Smooth muscle cell (in vitro differentiated cells): Measurements from ENCODE around the gene GSAP. TPM values are rescaled to one million over a fixed set of nuclear protein-coding genes. Genes with fewer than 3 reads are reported as not detected.

Experiments
- DNase-seq: peaks from one replicate; lab custom pipeline; 2025; ENCODE audit not compliant: unreplicated experiment; lab: John Stamatoyannopoulos, UW
- H2AFZ ChIP-seq: fragments of 200-600 bp; sonication (generic); 2 replicates; pipeline ENCODE4 v1.6.0; 2016; ENCODE audit warnings: antibody characterized with exemption, low read depth, mild to moderate bottlenecking
- H3F3A ChIP-seq: fragments of 200-600 bp; sonication (generic); 2 replicates; pipeline ENCODE4 v1.6.0; 2017; ENCODE audit warnings: antibody characterized with exemption, low read depth
- H3K27ac ChIP-seq: fragments of 200-600 bp; sonication (generic); 2 replicates; pipeline ENCODE4 v1.5.1; 2016; ENCODE audit warnings: low read depth, mild to moderate bottlenecking
- H3K27me3 ChIP-seq: fragments of 200-600 bp; sonication (generic); 2 replicates; pipeline ENCODE4 v1.6.1; 2016; ENCODE audit warnings: low read depth, mild to moderate bottlenecking
- H3K36me3 ChIP-seq: fragments of 200-600 bp; sonication (generic); 2 replicates; pipeline ENCODE4 v1.5.1; 2016; ENCODE audit warnings: low read depth
- H3K4me1 ChIP-seq: fragments of 200-600 bp; sonication (generic); 2 replicates; pipeline ENCODE4 v1.5.1; 2016; ENCODE audit warnings: low read depth
- H3K4me2 ChIP-seq: fragments of 200-600 bp; sonication (generic); 2 replicates; pipeline ENCODE4 v1.6.0; 2016; ENCODE audit warnings: mild to moderate bottlenecking
- H3K4me3 ChIP-seq: fragments of 200-600 bp; sonication (generic); 2 replicates; pipeline ENCODE4 v1.5.1; 2016; ENCODE audit warnings: mild to moderate bottlenecking
- H3K79me2 ChIP-seq: fragments of 200-600 bp; sonication (generic); 2 replicates; pipeline ENCODE4 v1.6.0; 2016; ENCODE audit warnings: low read depth, mild to moderate bottlenecking
- H3K9ac ChIP-seq: fragments of 200-600 bp; sonication (generic); 2 replicates; pipeline ENCODE4 v1.6.0; 2016; ENCODE audit warnings: low read depth
- H3K9me3 ChIP-seq: fragments of 200-600 bp; sonication (generic); replicated peaks from 2 replicates; pipeline ENCODE4 v1.5.1; 2016; ENCODE audit warnings: low read depth
- H4K20me1 ChIP-seq: fragments of 200-600 bp; sonication (generic); 2 replicates; pipeline ENCODE4 v1.6.0; 2016; ENCODE audit warnings: low read depth
- CTCF ChIP-seq: fragments of 200-600 bp; sonication (generic); IDR thresholded peaks from 2 replicates; pipeline ENCODE4 v1.5.1; 2017; ENCODE audit warnings: borderline replicate concordance, mild to moderate bottlenecking, antibody characterized with exemption; ENCODE audit not compliant: insufficient read depth, poor library complexity, severe bottlenecking
- whole genome bisulfite sequencing: methylation state at CpG from one replicate; pipeline ENCODE4 v1.1.7; 2016; ENCODE audit warnings: low lambda C conversion rate; 5-methylcytosine and 5-hydroxymethylcytosine counted together
- polyA plus RNA-seq: library from polyadenylated mRNA; unstranded; fragments of >200 nt; fragmentation: Nextera tagmentation; extraction: Ambion mirVana; gene quantifications from 2 replicates; pipeline ENCODE4 v1.2.1, GENCODE V29; 2016
- total RNA-seq: library from RNA; depleted of rRNA; stranded (reverse); fragments of >200 nt; gene quantifications from 2 replicates; pipeline ENCODE4 v1.2.3, GENCODE V29; 2014

Gene GSAP
- total and polyA plus RNA-seq, 2 experiments from 2014 or later: 0.45 to 0.94 TPM

GRCh38 chr7:77401002-77401401 lies 15.1 kb downstream of the GSAP start:
- no peak for DNase-seq
- no peaks in the 10 kb centered on the region for H3K4me1 ChIP-seq
- no peak overlapping the region for H2AFZ ChIP-seq
- no peaks in the 10 kb centered on the region for H3K79me2 ChIP-seq
- no peak overlapping the region for H3K9ac ChIP-seq
- no peaks in the 10 kb centered on the region for H3K36me3 ChIP-seq
- no peak overlapping the region for H3K27ac ChIP-seq
- WGBS: 97% methylated on average over 2 of the region's 2 CpGs
- no peak for TF ChIP-seq CTCF
- no peaks in the 10 kb centered on the region for H3K27me3 ChIP-seq
- no peak overlapping the region for H3K4me2 ChIP-seq
- H3K9me3 ChIP-seq: no peaks in the 10 kb centered on the region
- H3K4me3 ChIP-seq: no peak overlapping the region
- no peaks in the 10 kb centered on the region for H3F3A ChIP-seq
- H4K20me1 ChIP-seq: no peaks in the 10 kb centered on the region

GRCh38 chr7:77399816-77400215 lies 16.3 kb downstream of the GSAP start:
- Histone ChIP-seq H3K27me3 (no peaks in the 10 kb centered on the region), H3K36me3 (no peaks in the 10 kb centered on the region), H3K4me1 (no peaks in the 10 kb centered on the region), H3K4me2 (no peak overlapping the region), H3K79me2 (no peaks in the 10 kb centered on the region), H4K20me1 (no peaks in the 10 kb centered on the region), H3K9ac (no peak overlapping the region), H3K4me3 (no peak overlapping the region), H3F3A (no peaks in the 10 kb centered on the region), H3K27ac (no peak overlapping the region), H3K9me3 (no peaks in the 10 kb centered on the region), H2AFZ (no peak overlapping the region)
- 90% methylated on average over 2 of the region's 2 CpGs for WGBS
- DNase-seq: no peak
- no peak for TF ChIP-seq CTCF

- no peak for DNase-seq
- Histone ChIP-seq H3K27ac (no peak overlapping the region), H3K9me3 (no peaks in the 10 kb centered on the region), H3K79me2 (no peaks in the 10 kb centered on the region), H3K4me2 (no peak overlapping the region), H3K9ac (no peak overlapping the region), H2AFZ (no peak overlapping the region), H4K20me1 (no peaks in the 10 kb centered on the region), H3K4me3 (no peak overlapping the region), H3K36me3 (no peaks in the 10 kb centered on the region), H3K4me1 (no peaks in the 10 kb centered on the region), H3F3A (no peaks in the 10 kb centered on the region), H3K27me3 (no peaks in the 10 kb centered on the region)
- TF ChIP-seq CTCF: no peak
- WGBS: 75% methylated on average over 2 of the region's 2 CpGs
These were observed 19.1 kb downstream of the GSAP start for GRCh38 chr7:77396894-77397547.

GRCh38 chr7:77395626-77396025 lies 20.5 kb downstream of the GSAP start:
- H2AFZ ChIP-seq: no peak overlapping the region
- no peaks in the 10 kb centered on the region for H3K4me1 ChIP-seq
- H3K9me3 ChIP-seq: no peaks in the 10 kb centered on the region
- no peak overlapping the region for H3K4me2 ChIP-seq
- DNase-seq: no peak
- H3F3A ChIP-seq: no peaks in the 10 kb centered on the region
- H4K20me1 ChIP-seq: no peaks in the 10 kb centered on the region
- WGBS: 84% methylated on average over 1 of the region's 1 CpG
- TF ChIP-seq CTCF: no peak
- no peak overlapping the region for H3K4me3 ChIP-seq
- H3K9ac ChIP-seq: no peak overlapping the region
- H3K79me2 ChIP-seq: no peaks in the 10 kb centered on the region
- no peaks in the 10 kb centered on the region for H3K27me3 ChIP-seq
- H3K36me3 ChIP-seq: no peaks in the 10 kb centered on the region
- H3K27ac ChIP-seq: no peak overlapping the region
